Body of pancreas (tissue), 4 donors: ENCODE measurements around the gene NTRK2. TPM values are rescaled to one million over a fixed set of nuclear protein-coding genes. Genes with fewer than 3 reads are reported as not detected.

Experiments used
- ATAC-seq: fragments of 150-250 bp; one replicate; pipeline ENCODE4 v1.9.1; 2016
- DNase-seq, 4 donors: peaks; one replicate each; pipeline ENCODE4 v3.0.0-alpha.2; 2019
- H3K27ac ChIP-seq, 4 donors: fragments of 200-600 bp; sonication (generic); 1 replicate in 3 of 4; 2 replicates in 1 of 4; pipeline versions ENCODE4 v1.5.1 to v1.6.1; 2016 to 2019; ENCODE audit warnings: mild to moderate bottlenecking in 1 of 4, mixed read lengths in 1 of 4, moderate library complexity in 1 of 4
- H3K27me3 ChIP-seq, 2 donors: fragments of 200-600 bp; sonication (generic); one replicate each; pipeline ENCODE4 v1.6.0; 2016; ENCODE audit warnings: mild to moderate bottlenecking in 1 of 2
- H3K36me3 ChIP-seq, 2 donors: fragments of 200-600 bp; sonication (generic); replicated peaks in 1 of 2; 2 replicates each; pipeline ENCODE4 v1.5.1; 2016; ENCODE audit warnings: low read depth in 2 of 2; ENCODE audit not compliant: insufficient read depth in 1 of 2
- H3K4me1 ChIP-seq: fragments of 200-600 bp; sonication (generic); one replicate; pipeline ENCODE4 v1.6.0; 2016
- H3K4me3 ChIP-seq, 2 donors: fragments of 200-600 bp; sonication (generic); 1 replicate in 1 of 2; 2 replicates in 1 of 2; pipeline ENCODE4 v1.5.1; 2016 to 2019
- H3K9me3 ChIP-seq, 3 donors: fragments of 200-600 bp; sonication (generic); 1 replicate in 2 of 3; 2 replicates in 1 of 3; pipeline ENCODE4 v1.5.1; 2016
- POLR2A ChIP-seq, 3 donors: fragments of 450-650 bp; IDR thresholded peaks; one replicate each; pipeline ENCODE4 v1.6.1; 2016; ENCODE audit warnings: antibody characterized with exemption in 3 of 3, mild to moderate bottlenecking in 2 of 3
- WGBS, 2 donors: methylation state at CpG; one replicate each; pipeline ENCODE4 v1.1.5; 2017; 5-methylcytosine and 5-hydroxymethylcytosine counted together
- intact Hi-C: fragments of 100-400 bp; cut with DNase I; formaldehyde crosslinking; loops from one replicate; pipeline ENCODE4 v1.15.1; 2023
- total RNA-seq, 2 donors: library from RNA; depleted of rRNA; stranded (reverse); fragments of >200 nt; gene quantifications; one replicate each; pipeline ENCODE4 v1.1.0, GENCODE V29; 2016
- TF ChIP-seq, protein P1 (sequence below), 7 experiments: fragments of 450-650 bp in 4 of 7; fragments of 200-600 bp in 3 of 7; sonication (generic) in 3 of 7; IDR thresholded peaks; one replicate each; pipeline ENCODE4 v1.5.1; 2016 to 2019; ENCODE audit warnings: antibody characterized with exemption in 7 of 7

Gene NTRK2
- total RNA-seq, 2 donors from 2014 or later: 20.5 to 37.9 TPM

DNA sequence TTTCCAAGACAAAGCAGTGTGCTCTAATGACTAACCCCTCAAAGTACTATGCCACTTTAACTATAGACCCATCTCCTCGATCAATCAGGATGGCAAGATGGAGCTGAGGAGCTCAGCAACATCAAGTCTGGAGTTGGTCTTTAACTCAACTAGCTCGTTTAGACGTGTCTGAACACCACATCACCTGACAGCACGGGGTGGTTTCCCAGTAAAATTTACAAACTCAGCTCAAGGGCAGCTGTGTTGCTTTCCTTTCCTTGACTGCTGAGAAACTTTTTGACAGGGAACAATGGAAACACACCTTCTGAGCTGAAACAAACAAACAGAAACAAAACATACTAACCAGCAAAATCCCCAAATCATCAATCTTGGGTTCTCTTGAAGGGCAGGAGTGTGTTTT is 202.5 kb downstream of the NTRK2 start:
- Histone ChIP-seq H3K27ac (no peak overlapping the region), H3K27me3 (no peaks in the 10 kb centered on the region), H3K36me3 (no peaks in the 10 kb centered on the region), H3K4me1 (no peaks in the 10 kb centered on the region), H3K9me3 (no peaks in the 10 kb centered on the region), H3K4me3 (no peak overlapping the region)
- intact Hi-C loops: no loop called here
- no peak for DNase-seq
- WGBS, 2 donors: 45 to 56% methylated on average over 4 of the region's 4 CpGs
- TF ChIP-seq, protein P1, sequence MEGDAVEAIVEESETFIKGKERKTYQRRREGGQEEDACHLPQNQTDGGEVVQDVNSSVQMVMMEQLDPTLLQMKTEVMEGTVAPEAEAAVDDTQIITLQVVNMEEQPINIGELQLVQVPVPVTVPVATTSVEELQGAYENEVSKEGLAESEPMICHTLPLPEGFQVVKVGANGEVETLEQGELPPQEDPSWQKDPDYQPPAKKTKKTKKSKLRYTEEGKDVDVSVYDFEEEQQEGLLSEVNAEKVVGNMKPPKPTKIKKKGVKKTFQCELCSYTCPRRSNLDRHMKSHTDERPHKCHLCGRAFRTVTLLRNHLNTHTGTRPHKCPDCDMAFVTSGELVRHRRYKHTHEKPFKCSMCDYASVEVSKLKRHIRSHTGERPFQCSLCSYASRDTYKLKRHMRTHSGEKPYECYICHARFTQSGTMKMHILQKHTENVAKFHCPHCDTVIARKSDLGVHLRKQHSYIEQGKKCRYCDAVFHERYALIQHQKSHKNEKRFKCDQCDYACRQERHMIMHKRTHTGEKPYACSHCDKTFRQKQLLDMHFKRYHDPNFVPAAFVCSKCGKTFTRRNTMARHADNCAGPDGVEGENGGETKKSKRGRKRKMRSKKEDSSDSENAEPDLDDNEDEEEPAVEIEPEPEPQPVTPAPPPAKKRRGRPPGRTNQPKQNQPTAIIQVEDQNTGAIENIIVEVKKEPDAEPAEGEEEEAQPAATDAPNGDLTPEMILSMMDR (IDR thresholded peaks at IDR 0.05): no peak
- no peak for TF ChIP-seq POLR2A (IDR thresholded peaks at IDR 0.05)
- no peak for ATAC-seq

DNA sequence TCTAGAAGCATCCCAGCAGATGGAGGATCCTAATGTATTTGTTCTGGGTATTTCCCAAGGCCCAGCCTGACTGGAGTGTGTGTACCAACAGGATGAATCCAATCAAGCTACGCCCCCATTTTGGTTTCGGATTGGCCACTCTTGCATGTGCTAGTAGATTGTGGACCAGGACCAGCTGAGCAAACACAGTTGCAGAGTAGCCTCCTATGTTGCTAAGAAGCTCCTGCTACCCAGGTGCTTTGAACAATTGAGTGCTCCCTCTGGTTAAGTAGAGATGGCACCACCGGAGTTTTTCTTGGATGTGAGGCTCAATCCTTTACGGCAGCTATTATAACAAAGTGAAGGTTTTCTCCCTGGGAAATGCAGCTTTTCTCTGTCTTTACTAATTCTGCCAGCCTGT is 204.5 kb downstream of the NTRK2 start:
- H3K36me3 ChIP-seq: no peaks in the 10 kb centered on the region
- DNase-seq (no peak), ATAC-seq (no peak)
- H3K4me1 ChIP-seq: no peaks in the 10 kb centered on the region
- H3K4me3 ChIP-seq: no peak overlapping the region
- TF ChIP-seq, protein P1 (IDR thresholded peaks at IDR 0.05): no peak
- TF ChIP-seq POLR2A (IDR thresholded peaks at IDR 0.05): no peak
- H3K27me3 ChIP-seq: no peaks in the 10 kb centered on the region
- intact Hi-C loops: no loop called here
- H3K9me3 ChIP-seq: no peaks in the 10 kb centered on the region
- 63 to 89% methylated on average over 4 of the region's 4 CpGs for WGBS, 2 donors
- no peak overlapping the region for H3K27ac ChIP-seq

DNA sequence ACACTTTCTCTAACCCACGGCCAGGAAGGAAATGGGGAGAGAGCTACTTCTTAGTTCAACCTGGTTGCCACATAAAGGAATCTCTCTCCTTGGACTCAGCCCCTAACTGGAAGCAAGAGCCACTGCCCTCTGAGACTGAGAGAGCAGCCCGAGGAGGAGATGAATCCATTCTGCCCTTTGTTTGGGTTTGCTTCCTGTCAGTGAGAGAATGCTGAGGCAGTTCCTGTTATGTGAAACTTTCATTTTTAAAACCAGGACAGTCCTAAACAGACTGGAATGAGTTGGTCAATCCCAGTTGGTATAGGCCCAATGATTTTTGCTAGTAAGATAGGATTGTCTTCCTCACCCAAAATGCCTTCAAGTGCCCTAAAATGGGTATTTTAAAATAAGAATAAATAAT is 205.1 kb downstream of the NTRK2 start:
- H3K9me3 ChIP-seq: no peaks in the 10 kb centered on the region
- 34 to 36% methylated on average over 2 of the region's 2 CpGs for WGBS, 2 donors
- TF ChIP-seq, protein P1 (IDR thresholded peaks at IDR 0.05): no peak
- TF ChIP-seq POLR2A (IDR thresholded peaks at IDR 0.05): no peak
- no peak for DNase-seq
- no peak for ATAC-seq
- H3K4me1 ChIP-seq: no peaks in the 10 kb centered on the region
- no peak overlapping the region for H3K4me3 ChIP-seq
- intact Hi-C loops: no loop called here
- H3K27ac ChIP-seq: no peak overlapping the region
- no peaks in the 10 kb centered on the region for H3K36me3 ChIP-seq
- H3K27me3 ChIP-seq: no peaks in the 10 kb centered on the region

DNA sequence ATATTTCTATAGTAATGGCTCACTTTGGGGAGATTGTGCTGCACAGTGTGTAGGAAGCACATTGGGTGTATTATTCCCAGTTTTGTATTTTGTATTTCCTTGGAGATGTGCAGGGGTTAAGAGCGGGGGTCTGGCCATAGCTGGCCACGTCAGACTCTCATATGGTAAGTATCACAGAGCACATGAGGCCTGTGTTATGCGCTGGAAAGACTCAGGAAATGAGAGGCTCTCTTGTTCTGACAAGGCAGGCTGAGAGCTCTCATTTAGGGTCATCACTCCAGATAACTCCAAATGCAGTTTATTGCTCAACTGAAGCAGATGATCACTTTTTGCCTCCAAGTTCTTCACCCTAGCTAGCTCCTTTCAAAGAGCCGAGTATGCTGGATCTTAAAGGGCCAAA is 205.7 kb downstream of the NTRK2 start:
- DNase-seq: peak in 1 of 4 donors; percentile 4
- Histone ChIP-seq H3K4me1 (no peaks in the 10 kb centered on the region), H3K9me3 (no peaks in the 10 kb centered on the region), H3K27me3 (no peaks in the 10 kb centered on the region), H3K36me3 (no peaks in the 10 kb centered on the region), H3K4me3 (no peak overlapping the region), H3K27ac (no peak overlapping the region)
- intact Hi-C loops: no loop called here
- ATAC-seq: no peak
- TF ChIP-seq, protein P1 (IDR thresholded peaks at IDR 0.05): no peak
- WGBS, 2 donors: 64 to 75% methylated on average over 4 of the region's 4 CpGs

DNA sequence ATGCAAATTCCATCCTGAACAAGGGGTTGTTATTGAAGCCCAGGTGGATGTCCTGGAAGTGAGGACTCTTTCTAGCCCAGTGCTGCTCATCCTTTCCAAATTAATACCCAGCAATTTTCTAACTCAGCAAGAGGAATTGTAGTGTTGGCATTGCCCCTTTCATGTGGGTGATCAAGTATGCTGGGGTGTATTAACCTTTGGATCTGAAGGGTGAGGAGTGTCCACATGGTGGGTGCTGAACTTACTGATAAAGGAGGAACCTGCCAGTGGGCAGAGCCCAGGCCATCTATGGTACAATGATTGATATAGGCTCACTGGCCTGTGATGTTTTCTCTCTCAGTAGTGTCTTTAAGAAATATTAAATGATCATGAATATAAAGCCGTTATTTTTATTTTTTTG is 210.1 kb downstream of the NTRK2 start:
- Histone ChIP-seq H3K4me3 (no peak overlapping the region), H3K27me3 (no peaks in the 10 kb centered on the region), H3K36me3 (no peaks in the 10 kb centered on the region), H3K4me1 (no peaks in the 10 kb centered on the region), H3K27ac (no peak overlapping the region), H3K9me3 (no peaks in the 10 kb centered on the region)
- WGBS, 2 donors: 76 to 79% methylated on average over 1 of the region's 1 CpG
- no peak for ATAC-seq
- no peak for TF ChIP-seq POLR2A (IDR thresholded peaks at IDR 0.05)
- TF ChIP-seq, protein P1 (IDR thresholded peaks at IDR 0.05): no peak
- intact Hi-C loops: no loop called here
- DNase-seq: no peak
